SHP77 (cell line): ENCODE measurements around the gene STAG1.
"Not testable (repeated sequence)": the region's sequence is repeated elsewhere in the genome, so short reads cannot be mapped to it uniquely, and the experiment has no call there.

Experiments used
- DNase-seq, 2 experiments: peaks; one replicate each; lab custom pipeline; 2025; lab: John Stamatoyannopoulos, UW

STAG1 gene

GRCh38 chr3:136703429-136703828 lies 48.7 kb downstream of the STAG1 start:
- DNase-seq = no peak

GRCh38 chr3:136699271-136699828 lies 52.8 kb downstream of the STAG1 start:
- no peak for DNase-seq

GRCh38 chr3:136698361-136698760 lies 53.8 kb downstream of the STAG1 start:
- DNase-seq = no peak

GRCh38 chr3:136696797-136697196 lies 55.4 kb downstream of the STAG1 start:
- no peak for DNase-seq

GRCh38 chr3:136694321-136694720 lies 57.9 kb downstream of the STAG1 start:
- no peak for DNase-seq

- no peak for DNase-seq
These were observed 61.6 kb downstream of the STAG1 start for GRCh38 chr3:136690599-136690998.

GRCh38 chr3:136685882-136686281 lies 66.3 kb downstream of the STAG1 start:
- peak in 1 of 2 experiments; percentile 5 for DNase-seq

GRCh38 chr3:136682740-136683312 lies 69.4 kb downstream of the STAG1 start:
- no peak for DNase-seq

- no peak for DNase-seq
These were observed 73.2 kb downstream of the STAG1 start for GRCh38 chr3:136678981-136679380.

- DNase-seq = no peak
These were observed 76.2 kb downstream of the STAG1 start for GRCh38 chr3:136676009-136676408.

- DNase-seq = no peak
These were observed 76.9 kb downstream of the STAG1 start for GRCh38 chr3:136675150-136675858.

- DNase-seq = no peak
These were observed 79.7 kb downstream of the STAG1 start for GRCh38 chr3:136672457-136672856.

- DNase-seq = no peak
These were observed 80.3 kb downstream of the STAG1 start for GRCh38 chr3:136671921-136672320.

GRCh38 chr3:136670166-136670565 lies 82.0 kb downstream of the STAG1 start:
- DNase-seq = no peak

- DNase-seq = no peak
These were observed 85.1 kb downstream of the STAG1 start for GRCh38 chr3:136667081-136667480.

GRCh38 chr3:136666301-136666700 lies 85.9 kb downstream of the STAG1 start:
- not testable (repeated sequence) for DNase-seq

- DNase-seq = no peak
These were observed 87.4 kb downstream of the STAG1 start for GRCh38 chr3:136664771-136665170.

- DNase-seq = no peak
These were observed 90.9 kb downstream of the STAG1 start for GRCh38 chr3:136661282-136661681.

- DNase-seq = no peak
These were observed 93.1 kb downstream of the STAG1 start for GRCh38 chr3:136658946-136659682.

- DNase-seq = no peak
These were observed 94.7 kb downstream of the STAG1 start for GRCh38 chr3:136657526-136657925.

- DNase-seq = no peak
These were observed 98.5 kb downstream of the STAG1 start for GRCh38 chr3:136653628-136654027.

- no peak for DNase-seq
These were observed 100.6 kb downstream of the STAG1 start for GRCh38 chr3:136651581-136651980.

GRCh38 chr3:136650461-136650860 lies 101.7 kb downstream of the STAG1 start:
- DNase-seq = no peak
